ENCODE measurements around the gene HHAT.

Gene HHAT

GRCh38 chr1:210527091-210527490 lies 198.4 kb downstream of the HHAT start:
- TF ChIP-seq CTCF (conservative IDR thresholded peaks at IDR 0.05; ENCODE audit: low read length): no peak
- DNase-seq (ENCODE audit: low read depth): no peak
- no peak overlapping the region for H3K4me3 ChIP-seq (ENCODE audit: low read length)

- H3K4me3 ChIP-seq (ENCODE audit: low read length): no peak overlapping the region
- no peak for DNase-seq (ENCODE audit: low read depth)
- no peak for TF ChIP-seq CTCF (conservative IDR thresholded peaks at IDR 0.05; ENCODE audit: low read length)
These were observed 202.9 kb downstream of the HHAT start for GRCh38 chr1:210531475-210532222.

- H3K4me3 ChIP-seq (ENCODE audit: low read length): no peak overlapping the region
- no peak for DNase-seq (ENCODE audit: low read depth)
- TF ChIP-seq CTCF (conservative IDR thresholded peaks at IDR 0.05; ENCODE audit: low read length): no peak
These were observed 203.5 kb downstream of the HHAT start for GRCh38 chr1:210532223-210532598.

- no peak overlapping the region for H3K4me3 ChIP-seq (ENCODE audit: low read length)
- no peak for DNase-seq (ENCODE audit: low read depth)
- no peak for TF ChIP-seq CTCF (conservative IDR thresholded peaks at IDR 0.05; ENCODE audit: low read length)
These were observed 207.1 kb downstream of the HHAT start for GRCh38 chr1:210535761-210536160.

- no peak for DNase-seq (ENCODE audit: low read depth)
- no peak overlapping the region for H3K4me3 ChIP-seq (ENCODE audit: low read length)
- no peak for TF ChIP-seq CTCF (conservative IDR thresholded peaks at IDR 0.05; ENCODE audit: low read length)
These were observed 207.7 kb downstream of the HHAT start for GRCh38 chr1:210536254-210536961.

GRCh38 chr1:210540288-210540687 lies 211.6 kb downstream of the HHAT start:
- TF ChIP-seq CTCF (conservative IDR thresholded peaks at IDR 0.05; ENCODE audit: low read length): no peak
- DNase-seq (ENCODE audit: low read depth): no peak
- no peak overlapping the region for H3K4me3 ChIP-seq (ENCODE audit: low read length)

All from AG10803 (cell line).